ENCODE measurements around the gene CADM2.

The CADM2 gene

DNA sequence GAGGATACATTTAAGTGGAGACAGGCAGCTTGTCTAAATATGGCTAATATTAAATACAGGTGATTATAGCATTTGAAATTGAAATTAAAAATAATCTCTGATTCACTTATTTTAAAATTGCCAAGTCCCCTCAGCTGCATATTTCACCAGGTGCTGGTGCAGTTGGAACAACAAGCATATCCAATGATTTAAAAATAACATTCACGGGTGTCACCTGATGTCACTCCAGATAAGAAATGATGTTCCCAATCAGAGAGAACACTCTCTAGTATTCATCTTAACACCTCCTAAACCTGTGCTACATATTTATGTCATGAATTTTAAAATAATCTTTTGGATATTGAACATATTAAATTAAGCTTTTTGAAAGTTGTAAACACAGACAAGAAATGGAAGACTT, 249.9 kb downstream of the CADM2 start:
- no peak for DNase-seq

DNA sequence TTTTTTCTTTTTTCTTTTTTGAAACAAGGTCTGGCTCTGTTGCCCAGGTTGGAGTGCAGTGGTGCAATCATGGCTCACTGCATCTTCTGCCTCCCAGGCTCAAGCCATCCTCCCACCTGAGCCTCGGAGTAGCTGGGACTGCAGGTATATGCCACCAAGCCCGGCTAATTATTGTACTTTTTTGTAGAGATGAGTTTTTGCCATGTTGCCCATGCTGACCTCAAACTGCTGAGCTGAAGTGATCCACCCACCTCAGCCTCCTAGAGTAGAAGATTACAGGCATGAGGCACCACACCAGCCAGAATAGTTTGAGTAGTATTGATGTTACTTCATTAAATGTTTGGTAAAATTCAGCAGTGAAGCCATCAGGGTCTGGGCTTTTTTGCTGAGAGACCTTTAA, 251.8 kb downstream of the CADM2 start:
- no peak for DNase-seq

- DNase-seq = no peak
These were observed 270.2 kb downstream of the CADM2 start for GRCh38 chr3:85228966-85229365.

DNA sequence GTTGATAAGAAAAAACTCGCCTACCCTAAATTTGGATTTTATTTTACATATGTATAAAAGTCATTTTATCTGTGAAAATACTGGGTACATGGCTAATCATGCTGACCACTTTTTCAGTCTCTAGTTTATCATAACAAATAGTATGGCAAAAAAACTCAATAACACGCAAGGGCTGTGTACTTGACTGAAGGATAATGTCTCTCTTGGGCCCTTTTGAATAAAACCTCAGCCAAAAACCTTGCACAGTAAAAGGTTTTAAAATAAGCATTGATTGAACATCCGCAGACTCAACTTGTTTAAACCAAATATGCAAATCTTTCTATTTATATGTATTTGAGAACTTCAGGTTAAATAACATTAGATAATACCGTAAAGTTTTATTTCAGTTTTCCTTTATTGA, 285.3 kb downstream of the CADM2 start:
- no peak for DNase-seq

DNA sequence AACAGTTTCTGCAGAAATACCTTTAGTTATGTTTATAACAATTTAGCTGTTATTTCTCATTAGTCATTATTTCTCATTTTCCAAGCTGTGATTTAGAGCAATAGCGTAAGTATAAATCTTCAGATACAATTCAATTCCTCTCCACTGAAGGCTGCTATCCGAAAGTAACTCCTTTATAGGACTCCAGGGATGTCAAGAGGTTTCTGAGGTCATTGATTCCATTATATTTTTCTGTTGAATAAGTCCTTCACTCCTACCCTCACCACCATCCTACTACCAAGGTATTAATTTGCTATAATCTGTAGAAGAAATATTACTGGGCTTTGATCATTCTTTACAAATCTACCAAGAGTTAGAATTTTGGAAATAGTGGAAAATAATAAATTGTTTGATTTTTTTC, 285.7 kb downstream of the CADM2 start:
- DNase-seq = no peak

DNA sequence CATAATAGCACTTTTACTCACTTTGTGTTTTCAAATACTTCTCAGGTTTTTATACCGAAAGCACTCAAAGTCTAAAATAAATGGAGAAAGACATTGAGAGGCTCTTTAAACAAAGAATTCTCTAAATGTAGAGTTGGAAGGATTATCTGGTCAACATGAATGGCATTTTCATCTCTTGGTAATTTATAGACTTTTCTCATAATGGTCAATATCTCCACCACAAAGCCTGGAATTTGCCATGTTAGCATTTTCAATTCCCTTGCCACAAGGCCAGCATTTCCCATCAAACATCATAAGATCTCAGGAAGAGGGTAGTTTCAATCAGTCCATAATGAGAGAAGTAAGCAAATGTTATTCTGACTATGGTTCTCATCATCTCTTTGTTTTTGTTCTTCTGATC, 293.0 kb downstream of the CADM2 start:
- no peak for DNase-seq

DNA sequence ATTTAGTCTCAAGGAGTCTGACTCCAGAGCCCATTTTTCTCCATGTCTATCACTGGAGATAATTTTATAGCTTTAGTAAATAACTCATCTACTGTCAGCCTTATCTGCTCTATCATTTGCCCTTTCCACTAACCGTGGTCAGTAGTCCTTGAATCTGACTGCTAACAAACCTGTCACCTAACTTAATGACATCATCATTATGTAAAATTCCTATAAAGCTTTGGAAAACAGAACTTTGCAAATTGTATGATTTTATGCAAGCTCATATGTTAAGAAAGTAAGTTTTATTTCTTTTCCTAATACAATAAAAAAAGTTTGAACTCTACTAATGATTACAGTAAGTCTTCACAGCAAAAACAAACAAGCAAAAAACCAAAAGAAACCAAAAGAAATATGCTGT, 293.9 kb downstream of the CADM2 start:
- no peak for DNase-seq

DNA sequence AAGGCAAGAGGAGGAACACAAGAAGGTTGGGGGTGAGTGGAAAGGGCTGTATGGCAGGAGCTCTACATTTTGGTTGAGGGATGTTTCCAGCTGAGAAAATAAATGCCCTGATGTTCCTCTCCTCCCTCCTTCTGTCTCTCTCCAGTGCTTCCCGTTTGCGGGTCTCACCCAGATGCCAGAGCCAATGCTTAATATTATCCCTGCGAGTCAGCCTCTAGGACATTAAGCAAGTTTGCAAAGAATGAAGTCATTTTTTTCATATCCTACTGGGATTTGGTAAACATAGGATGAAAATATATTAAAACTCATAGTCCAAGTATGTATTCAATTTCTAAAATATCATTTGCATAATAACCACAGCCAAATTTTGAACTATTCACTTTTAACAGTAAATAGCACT, 295.9 kb downstream of the CADM2 start:
- DNase-seq = no peak

GRCh38 chr3:85255949-85256348, 297.2 kb downstream of the CADM2 start:
- no peak for DNase-seq

GRCh38 chr3:85258326-85258725, 299.5 kb downstream of the CADM2 start:
- DNase-seq = no peak

DNA sequence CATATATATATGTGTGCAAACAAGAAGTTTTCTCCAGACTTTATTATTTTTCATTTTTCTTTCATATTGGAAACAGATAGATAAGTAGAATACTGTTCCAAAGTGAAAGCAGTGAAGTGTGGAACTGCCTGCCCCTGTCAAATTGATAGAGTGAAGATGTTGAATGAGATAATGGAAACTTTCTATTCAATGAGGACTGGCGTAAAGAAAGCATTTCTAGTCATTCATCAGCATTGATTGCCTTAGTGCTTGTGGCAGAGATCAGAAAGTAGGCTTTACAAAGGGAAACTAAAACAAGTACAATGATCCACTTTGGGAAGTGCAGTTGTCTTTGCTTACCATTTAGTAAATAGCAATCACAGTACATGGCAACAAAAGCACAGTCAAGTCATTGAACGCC, 300.0 kb downstream of the CADM2 start:
- DNase-seq = no peak

DNA sequence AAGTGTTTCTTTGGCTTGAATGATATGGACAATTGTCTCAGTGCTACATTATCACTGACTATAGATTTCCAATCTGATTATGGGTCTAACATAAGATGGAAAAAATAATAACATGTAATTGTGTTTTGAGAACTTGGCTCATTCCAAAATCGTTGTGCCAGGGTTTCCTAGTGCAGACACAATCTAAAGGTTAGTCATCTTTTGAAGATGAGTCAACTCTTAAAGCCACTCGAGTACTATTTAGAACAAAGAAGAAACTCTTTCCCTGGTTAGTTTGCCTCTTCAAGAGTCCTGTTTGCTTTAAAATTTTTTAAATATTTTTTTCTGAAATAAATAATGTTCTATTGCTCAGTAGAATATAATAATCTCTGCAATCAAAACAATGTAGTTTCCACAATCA, 301.0 kb downstream of the CADM2 start:
- no peak for DNase-seq

GRCh38 chr3:85264381-85264780, 305.6 kb downstream of the CADM2 start:
- no peak for DNase-seq

DNA sequence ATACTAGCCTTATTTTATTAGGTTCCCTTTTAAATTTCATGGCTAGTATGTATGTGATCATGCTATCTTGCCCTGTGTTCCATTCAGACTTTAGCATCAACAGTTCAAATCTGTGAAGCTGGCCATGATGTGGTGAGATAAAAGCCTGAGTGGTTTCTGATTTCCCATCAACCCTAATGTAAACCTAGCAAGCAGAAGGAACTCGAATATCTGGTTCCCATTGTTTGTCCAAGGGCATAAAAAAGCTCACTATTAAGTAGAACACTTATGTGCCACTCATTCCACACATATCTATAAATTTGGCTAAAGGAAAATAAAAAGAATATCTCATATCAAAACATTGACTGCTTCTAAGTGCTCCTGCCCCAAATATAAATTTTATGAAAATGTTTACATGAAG, 311.7 kb downstream of the CADM2 start:
- no peak for DNase-seq

- DNase-seq = no peak
These were observed 313.1 kb downstream of the CADM2 start for GRCh38 chr3:85271911-85272310.

- no peak for DNase-seq
These were observed 329.5 kb downstream of the CADM2 start for GRCh38 chr3:85288257-85288656.

DNA sequence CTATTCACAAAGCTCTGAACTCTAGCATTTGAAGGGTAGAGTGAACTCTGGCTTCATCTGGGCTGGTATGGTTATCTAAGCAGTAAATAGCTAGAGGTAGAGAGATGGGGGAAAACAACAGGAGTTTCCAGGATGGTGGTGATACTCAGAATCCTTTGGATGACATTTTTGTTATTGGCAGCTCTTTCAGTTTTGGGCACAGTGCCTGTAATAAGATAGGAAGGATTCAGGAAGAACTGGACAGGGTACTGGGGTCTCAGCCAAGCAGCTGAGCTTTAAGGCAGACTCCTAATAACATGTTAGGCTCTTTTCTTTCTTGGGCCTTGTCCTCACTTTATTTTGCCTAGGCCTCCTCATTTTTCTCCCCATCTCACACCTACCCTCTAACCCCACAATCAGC, 338.5 kb downstream of the CADM2 start:
- DNase-seq = no peak

GRCh38 chr3:85298032-85298431, 339.2 kb downstream of the CADM2 start:
- DNase-seq = no peak

DNA sequence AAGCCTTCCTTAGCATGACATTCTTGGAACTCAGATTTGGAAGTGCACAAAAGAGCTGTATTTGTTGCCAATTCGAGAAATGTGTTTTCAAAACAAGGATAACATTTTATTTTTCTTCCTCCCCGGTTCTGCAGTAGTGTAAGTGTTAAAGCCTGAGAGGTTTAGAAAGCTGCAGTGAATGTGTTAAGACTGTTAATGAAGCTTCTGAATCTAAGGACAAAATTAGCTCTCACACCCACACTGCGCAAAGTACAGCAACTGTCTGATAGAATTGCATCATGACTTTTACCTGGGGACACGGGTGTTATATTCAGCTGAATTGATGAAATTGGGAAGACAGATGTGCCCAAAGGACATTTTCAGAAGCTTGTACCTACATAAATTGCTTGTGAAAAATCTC, 344.4 kb downstream of the CADM2 start:
- DNase-seq = no peak

- DNase-seq = no peak
These were observed 345.7 kb downstream of the CADM2 start for GRCh38 chr3:85304360-85304964.

DNA sequence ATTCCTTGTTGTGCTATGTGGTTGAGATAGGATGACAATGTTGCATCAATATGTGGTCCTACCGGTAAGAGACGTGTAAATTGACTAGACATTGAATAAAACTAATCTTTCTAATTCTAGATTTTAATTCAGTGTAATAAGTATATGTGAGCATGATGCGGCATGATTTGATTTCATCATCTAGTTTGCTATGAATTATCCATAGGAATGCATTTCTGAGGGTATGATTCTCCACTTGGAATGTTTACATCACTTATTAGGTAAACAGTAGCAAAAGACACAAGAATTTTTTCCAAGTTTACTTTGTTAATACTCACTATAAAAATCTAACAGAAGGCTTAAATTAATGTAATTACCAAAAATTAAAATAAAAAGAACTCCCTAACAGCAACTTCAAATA, 353.5 kb downstream of the CADM2 start:
- DNase-seq = no peak

- DNase-seq = no peak
These were observed 354.6 kb downstream of the CADM2 start for GRCh38 chr3:85313380-85313779.

DNA sequence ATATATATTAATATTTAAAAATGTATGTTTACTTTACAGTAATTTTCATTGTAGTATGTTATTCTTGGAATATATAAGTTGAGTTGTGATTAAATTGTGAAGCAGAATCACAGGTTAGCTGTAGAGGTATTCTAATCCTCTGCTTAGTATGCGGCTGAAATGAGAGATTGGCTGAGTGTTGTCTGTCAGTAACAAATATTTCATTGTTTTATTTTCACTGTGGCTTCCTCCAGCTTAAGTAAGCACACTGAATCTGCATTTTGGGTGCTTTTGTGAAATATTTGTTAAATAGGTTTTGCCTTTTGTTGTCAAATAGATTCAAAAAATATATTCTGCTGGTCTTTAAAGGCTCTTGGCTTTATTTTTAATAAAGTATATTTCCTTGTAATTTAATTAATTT, 357.5 kb downstream of the CADM2 start:
- no peak for DNase-seq

GRCh38 chr3:85321892-85322291, 363.1 kb downstream of the CADM2 start:
- DNase-seq = no peak

DNA sequence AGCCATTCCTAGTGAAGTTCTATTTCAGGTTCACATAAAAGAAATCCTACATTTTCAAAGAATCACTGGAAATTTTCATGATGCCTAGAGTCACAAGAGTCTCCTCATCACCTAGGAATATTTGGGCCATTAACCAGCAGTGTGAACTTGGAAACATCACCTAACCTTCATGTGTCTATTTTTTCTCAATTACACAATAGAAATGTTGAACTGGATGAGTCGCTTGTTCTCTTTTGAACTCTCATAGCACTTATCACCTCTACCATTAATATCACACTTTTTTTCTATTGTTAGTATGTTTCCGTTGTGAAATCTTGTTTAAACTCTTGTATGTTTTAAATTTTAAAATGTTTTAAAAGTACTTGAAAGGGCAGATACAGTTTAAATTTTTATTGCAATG, 371.3 kb downstream of the CADM2 start:
- DNase-seq = no peak

GRCh38 chr3:85337895-85338294, 379.1 kb downstream of the CADM2 start:
- no peak for DNase-seq
